Measurements from ENCODE around the gene GPR152. TPM values are rescaled to one million over a fixed set of nuclear protein-coding genes. Genes with fewer than 3 reads are reported as not detected.

Gene GPR152
- total RNA-seq, 2 experiments from 2014 or later = not detected

DNA sequence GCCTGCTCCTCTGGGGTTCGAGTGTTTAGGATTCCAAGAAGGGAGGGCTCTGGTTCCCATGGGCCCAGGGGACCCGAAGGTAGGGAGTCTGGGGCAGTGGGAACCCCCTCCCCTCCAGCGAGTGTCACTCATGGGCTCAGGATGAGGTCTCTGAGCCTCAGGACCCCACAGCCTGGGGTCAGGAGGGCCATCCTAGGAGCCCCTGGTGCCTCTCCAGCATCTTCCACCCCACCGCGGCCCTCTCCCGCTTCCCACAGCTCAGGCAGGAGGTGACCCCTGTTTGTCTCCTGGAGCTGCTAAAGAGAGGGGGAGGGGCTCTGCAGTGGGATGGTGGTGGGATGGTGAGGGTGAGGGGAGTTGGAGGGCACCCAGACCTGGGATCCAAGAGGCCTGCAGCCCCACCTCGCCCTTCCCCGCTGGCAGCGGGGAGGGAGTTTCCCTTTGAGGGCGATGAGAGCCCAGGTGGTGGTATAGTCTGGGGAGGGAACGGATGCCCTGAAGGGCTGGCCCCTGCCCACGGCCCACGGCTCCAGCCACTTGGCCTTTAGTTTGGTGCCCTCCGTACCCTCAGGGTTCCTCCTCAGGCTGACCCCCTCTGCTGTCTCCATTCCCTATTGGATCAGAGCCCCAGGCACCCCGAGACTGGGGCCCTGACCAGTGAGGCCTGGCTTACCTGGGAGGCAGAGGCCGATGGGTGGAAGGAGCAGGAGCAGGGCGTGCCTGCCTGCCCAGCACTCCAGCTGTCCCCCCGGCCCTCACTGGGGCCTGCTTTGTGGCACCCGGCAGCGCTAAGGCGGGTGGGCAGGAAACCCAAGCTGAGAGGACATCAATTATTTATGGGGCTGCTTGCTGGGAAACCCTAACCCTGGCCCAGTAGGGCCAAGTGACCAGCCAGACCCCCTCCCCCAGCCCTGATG is 1.5 kb upstream of the GPR152 start:
- Mint-ChIP-seq H3K27ac (no peak overlapping the region), H3K27me3 (peaks cover 3% of the 10 kb centered on the region), H3K9me3 (no peaks in the 10 kb centered on the region), H3K4me1 (peaks cover 5% of the 10 kb centered on the region), H3K36me3 (no peaks in the 10 kb centered on the region), H3K4me3 (no peak overlapping the region)
- no peak for ATAC-seq (ENCODE audit: low read depth)
- POLR2A ChIA-PET = interaction anchor here (2.1 kb wide), 1 partner anchor 11 kb away, joined by 8 read pairs; no protein-coding TSS in a partner anchor
- peak; percentile 28 for DNase-seq

GRCh38 chr11:67451658-67451976 is 912 bp downstream of the GPR152 start:
- no peak overlapping the region for H3K4me3 Mint-ChIP-seq
- DNase-seq (no peak), ATAC-seq (ENCODE audit: low read depth) (no peak)
- no peaks in the 10 kb centered on the region for H3K9me3 Mint-ChIP-seq
- no peak overlapping the region for H3K27ac Mint-ChIP-seq
- POLR2A ChIA-PET = interaction anchor here (1.0 to 4.4 kb wide), 6 partner anchors 12 to 50 kb away, joined by 3 to 23 read pairs (median 5); partner anchors contain the start of genes PPP1CA and PTPRCAP
- no peaks in the 10 kb centered on the region for H3K36me3 Mint-ChIP-seq
- peaks cover 7% of the 10 kb centered on the region for H3K4me1 Mint-ChIP-seq
- H3K27me3 Mint-ChIP-seq = peaks cover 5% of the 10 kb centered on the region

GRCh38 chr11:67450796-67451657 is 1.5 kb downstream of the GPR152 start:
- Mint-ChIP-seq H3K4me1 (peaks cover 10% of the 10 kb centered on the region), H3K36me3 (no peaks in the 10 kb centered on the region)

GRCh38 chr11:67449116-67449844 is 3.2 kb downstream of the GPR152 start:
- POLR2A ChIA-PET = interaction anchor here (0.6 to 4.4 kb wide), 5 partner anchors 12 to 94 kb away, joined by 3 to 23 read pairs (median 6); partner anchors contain the start of genes PPP1CA, PTPRCAP and TBC1D10C
- DNase-seq = no peak
- peaks cover 5% of the 10 kb centered on the region for H3K27me3 Mint-ChIP-seq

More at GRCh38 chr11:67450796-67451657, 1.5 kb downstream of the GPR152 start:
- DNase-seq = no peak
- Mint-ChIP-seq H3K27ac (no peak overlapping the region), H3K9me3 (no peaks in the 10 kb centered on the region), H3K27me3 (peaks cover 5% of the 10 kb centered on the region), H3K4me3 (no peak overlapping the region)
- POLR2A ChIA-PET = interaction anchor here (0.6 to 4.4 kb wide), 9 partner anchors 12 to 54 kb away, joined by 3 to 23 read pairs (median 4); partner anchors contain the start of genes PITPNM1, PPP1CA and PTPRCAP
- no peak for ATAC-seq (ENCODE audit: low read depth)

DNA sequence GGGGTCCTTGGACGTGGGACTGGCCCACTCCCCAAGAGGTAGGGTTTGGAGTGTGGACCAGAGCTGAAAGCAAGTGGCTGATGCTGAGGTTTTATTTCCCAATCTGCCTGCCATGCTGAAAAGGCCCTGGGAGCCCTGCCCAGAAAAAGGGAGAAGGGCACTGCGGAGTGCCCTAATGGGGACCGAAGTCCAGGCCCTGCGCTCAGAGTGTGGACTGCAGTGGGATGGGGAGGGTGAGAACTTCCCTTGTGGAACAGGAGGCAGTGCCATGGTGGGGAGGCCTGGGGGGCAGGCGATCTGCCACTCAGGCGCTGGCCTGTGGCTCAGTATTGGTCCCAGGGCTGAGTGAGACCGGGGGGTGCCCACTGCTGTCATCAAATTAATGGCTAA is 4.3 kb downstream of the GPR152 start:
- POLR2A ChIA-PET = interaction anchor here (1.3 to 4.4 kb wide), 2 partner anchors 11 to 31 kb away, joined by 3 to 23 read pairs; partner anchors contain the start of gene PTPRCAP
- Mint-ChIP-seq H3K27ac (no peak overlapping the region), H3K27me3 (peaks cover 5% of the 10 kb centered on the region), H3K9me3 (no peaks in the 10 kb centered on the region), H3K36me3 (no peaks in the 10 kb centered on the region), H3K4me3 (no peak overlapping the region), H3K4me1 (peaks cover 29% of the 10 kb centered on the region)
- DNase-seq (no peak), ATAC-seq (ENCODE audit: low read depth) (no peak)

More at GRCh38 chr11:67449116-67449844, 3.2 kb downstream of the GPR152 start:
- no peaks in the 10 kb centered on the region for H3K9me3 Mint-ChIP-seq
- H3K4me1 Mint-ChIP-seq = peaks cover 26% of the 10 kb centered on the region
- no peak for ATAC-seq (ENCODE audit: low read depth)
- peak overlapping the region; percentile 28 for H3K27ac Mint-ChIP-seq
- H3K4me3 Mint-ChIP-seq = no peak overlapping the region
- no peaks in the 10 kb centered on the region for H3K36me3 Mint-ChIP-seq

- no peaks in the 10 kb centered on the region for H3K9me3 Mint-ChIP-seq
- ATAC-seq (ENCODE audit: low read depth) (no peak), DNase-seq (no peak)
- POLR2A ChIA-PET = interaction anchor here (0.6 to 1.9 kb wide), 3 partner anchors 8 to 147 kb away, joined by 3 to 6 read pairs (median 3); partner anchors contain the start of gene PTPRCAP
- peak overlapping the region; percentile 86 for H3K27ac Mint-ChIP-seq
- H3K36me3 Mint-ChIP-seq = no peaks in the 10 kb centered on the region
- H3K4me3 Mint-ChIP-seq = peak overlapping the region; percentile 81
- peaks cover 33% of the 10 kb centered on the region for H3K4me1 Mint-ChIP-seq
- peaks cover 5% of the 10 kb centered on the region for H3K27me3 Mint-ChIP-seq
Measured at GRCh38 chr11:67445515-67445914, 7.0 kb downstream of the GPR152 start.

- Mint-ChIP-seq H3K4me1 (peaks cover 46% of the 10 kb centered on the region), H3K9me3 (no peaks in the 10 kb centered on the region), H3K36me3 (peaks cover 11% of the 10 kb centered on the region), H3K27ac (peak overlapping the region; percentile 87), H3K27me3 (no peaks in the 10 kb centered on the region), H3K4me3 (peak overlapping the region; percentile 61)
- DNase-seq (no peak), ATAC-seq (ENCODE audit: low read depth) (no peak)
- POLR2A ChIA-PET = interaction anchor here (0.8 to 2.7 kb wide), 7 partner anchors 8 to 50 kb away, joined by 3 to 9 read pairs (median 3); partner anchors contain the start of genes AIP and TBC1D10C
Measured at GRCh38 chr11:67442504-67443404, 9.8 kb downstream of the GPR152 start.

DNA sequence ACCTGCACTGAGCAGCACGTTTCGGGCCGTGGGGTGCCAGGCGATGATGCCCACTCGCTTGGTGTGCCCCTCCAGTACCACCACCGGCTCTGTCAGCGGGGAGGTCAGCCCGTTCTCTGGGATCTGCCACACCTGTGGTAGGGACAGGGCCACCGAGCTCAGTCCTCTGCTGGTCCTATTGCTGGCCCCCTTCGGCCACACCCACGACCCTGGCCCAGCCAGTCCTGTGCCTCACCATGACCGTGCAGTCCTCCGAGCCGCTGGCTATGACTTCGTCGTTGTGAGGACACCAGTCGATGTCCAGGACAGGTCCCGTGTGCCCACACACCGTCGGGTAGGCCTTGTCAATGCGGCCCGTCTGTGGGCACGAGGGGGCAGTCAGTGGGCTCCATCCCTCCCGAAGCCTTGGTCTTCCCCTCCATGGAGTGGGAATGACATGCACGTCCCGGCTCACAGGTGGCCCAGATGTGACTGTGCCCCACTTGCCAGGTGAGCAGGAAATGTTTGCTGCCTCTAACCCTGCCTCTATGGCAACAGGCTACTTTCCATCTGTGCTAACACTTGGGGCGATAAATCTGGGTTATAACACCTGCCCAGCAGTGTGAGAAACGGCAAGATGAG is 10.7 kb downstream of the GPR152 start:
- Mint-ChIP-seq H3K4me3 (no peak overlapping the region), H3K9me3 (no peaks in the 10 kb centered on the region), H3K27ac (peak overlapping the region; percentile 87), H3K4me1 (peaks cover 46% of the 10 kb centered on the region), H3K36me3 (peaks cover 14% of the 10 kb centered on the region), H3K27me3 (no peaks in the 10 kb centered on the region)
- ATAC-seq (ENCODE audit: low read depth) = no peak
- no peak for DNase-seq
- POLR2A ChIA-PET = interaction anchor here (1.4 to 16.3 kb wide), 7 partner anchors 11 to 42 kb away, joined by 4 to 491 read pairs (median 6); partner anchors contain the start of genes AIP, CARNS1, PPP1CA and TBC1D10C

DNA sequence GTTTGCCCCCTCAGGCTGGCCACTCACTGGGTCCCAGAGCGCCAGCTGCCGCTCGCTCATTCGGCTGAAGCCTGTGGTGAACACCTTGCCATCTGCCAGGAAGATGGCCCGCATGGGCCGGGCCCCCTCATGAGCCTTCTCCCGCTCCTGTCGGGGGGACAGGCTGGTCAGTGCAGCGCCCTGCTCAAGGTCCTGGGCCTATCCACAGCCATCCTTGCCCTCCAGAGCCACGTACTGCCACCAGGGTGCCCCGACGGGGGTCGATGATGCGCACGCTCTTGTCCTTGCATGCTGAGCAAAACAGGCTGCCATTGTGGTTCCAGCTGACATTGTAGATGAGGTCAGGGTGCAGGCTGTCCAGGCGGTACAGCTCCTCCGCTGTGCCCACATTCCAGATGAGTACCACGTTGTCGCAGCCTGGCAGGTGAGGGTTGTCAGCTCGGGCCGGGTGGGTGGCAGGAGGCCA is 11.4 kb downstream of the GPR152 start:
- ATAC-seq (ENCODE audit: low read depth) (no peak), DNase-seq (no peak)
- Mint-ChIP-seq H3K27me3 (no peaks in the 10 kb centered on the region), H3K4me1 (peaks cover 44% of the 10 kb centered on the region), H3K9me3 (no peaks in the 10 kb centered on the region), H3K27ac (peak overlapping the region; percentile 96), H3K4me3 (peak overlapping the region; percentile 37), H3K36me3 (peaks cover 20% of the 10 kb centered on the region)
- POLR2A ChIA-PET = interaction anchor here (0.8 to 16.3 kb wide), 8 partner anchors 10 to 42 kb away, joined by 4 to 491 read pairs (median 5); partner anchors contain the start of genes AIP, CARNS1, PPP1CA and RPS6KB2

- Mint-ChIP-seq H3K27ac (peak overlapping the region; percentile 96), H3K27me3 (no peaks in the 10 kb centered on the region), H3K4me3 (peak overlapping the region; percentile 98), H3K4me1 (peaks cover 39% of the 10 kb centered on the region), H3K9me3 (no peaks in the 10 kb centered on the region), H3K36me3 (peaks cover 25% of the 10 kb centered on the region)
- POLR2A ChIA-PET = interaction anchor here (0.8 to 16.3 kb wide), 9 partner anchors 9 to 49 kb away, joined by 4 to 491 read pairs (median 6); partner anchors contain the start of genes AIP, CARNS1, PPP1CA and RAD9A
- DNase-seq (no peak), ATAC-seq (ENCODE audit: low read depth) (no peak)
Measured at GRCh38 chr11:67440229-67441097, 12.1 kb downstream of the GPR152 start.
